ENCODE measurements around the gene CENPT.

Gene CENPT

DNA sequence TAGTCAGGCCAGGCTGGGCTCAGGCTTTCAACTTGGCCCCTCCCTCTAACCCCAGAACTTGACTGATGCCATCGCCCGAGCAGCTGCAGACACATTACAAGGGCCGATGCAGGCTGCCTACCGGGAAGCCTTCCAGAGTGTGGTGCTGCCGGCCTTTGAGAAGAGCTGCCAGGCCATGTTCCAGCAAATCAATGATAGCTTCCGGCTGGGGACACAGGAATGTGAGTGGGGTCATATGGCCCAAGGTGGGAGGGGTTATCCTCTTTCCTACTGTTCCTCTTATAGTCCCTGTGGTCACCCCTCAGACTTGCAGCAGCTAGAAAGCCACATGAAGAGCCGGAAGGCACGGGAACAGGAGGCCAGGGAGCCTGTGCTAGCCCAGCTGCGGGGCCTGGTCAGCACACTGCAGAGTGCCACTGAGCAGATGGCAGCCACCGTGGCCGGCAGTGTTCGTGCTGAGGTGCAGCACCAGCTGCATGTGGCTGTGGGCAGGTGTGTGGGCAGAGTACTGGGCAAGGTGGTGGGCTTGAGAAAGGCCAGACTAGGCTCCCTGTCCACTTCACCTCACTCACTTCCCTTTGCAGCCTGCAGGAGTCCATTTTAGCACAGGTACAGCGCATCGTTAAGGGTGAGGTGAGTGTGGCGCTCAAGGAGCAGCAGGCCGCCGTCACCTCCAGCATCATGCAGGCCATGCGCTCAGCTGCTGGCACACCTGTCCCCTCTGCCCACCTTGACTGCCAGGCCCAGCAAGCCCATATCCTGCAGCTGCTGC, 35.1 kb upstream of the CENPT start:
- H3K4me3 ChIP-seq (replicated peaks in 1 of 2; ENCODE audit: low read depth in 2 of 2, low read length in 2 of 2): no peak overlapping the region
- TF ChIP-seq, protein P1, sequence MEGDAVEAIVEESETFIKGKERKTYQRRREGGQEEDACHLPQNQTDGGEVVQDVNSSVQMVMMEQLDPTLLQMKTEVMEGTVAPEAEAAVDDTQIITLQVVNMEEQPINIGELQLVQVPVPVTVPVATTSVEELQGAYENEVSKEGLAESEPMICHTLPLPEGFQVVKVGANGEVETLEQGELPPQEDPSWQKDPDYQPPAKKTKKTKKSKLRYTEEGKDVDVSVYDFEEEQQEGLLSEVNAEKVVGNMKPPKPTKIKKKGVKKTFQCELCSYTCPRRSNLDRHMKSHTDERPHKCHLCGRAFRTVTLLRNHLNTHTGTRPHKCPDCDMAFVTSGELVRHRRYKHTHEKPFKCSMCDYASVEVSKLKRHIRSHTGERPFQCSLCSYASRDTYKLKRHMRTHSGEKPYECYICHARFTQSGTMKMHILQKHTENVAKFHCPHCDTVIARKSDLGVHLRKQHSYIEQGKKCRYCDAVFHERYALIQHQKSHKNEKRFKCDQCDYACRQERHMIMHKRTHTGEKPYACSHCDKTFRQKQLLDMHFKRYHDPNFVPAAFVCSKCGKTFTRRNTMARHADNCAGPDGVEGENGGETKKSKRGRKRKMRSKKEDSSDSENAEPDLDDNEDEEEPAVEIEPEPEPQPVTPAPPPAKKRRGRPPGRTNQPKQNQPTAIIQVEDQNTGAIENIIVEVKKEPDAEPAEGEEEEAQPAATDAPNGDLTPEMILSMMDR (IDR thresholded peaks at IDR 0.05; ENCODE audit: low read depth, low read length): no peak
- peak in 1 of 2 donors; percentile 42 for DNase-seq (ENCODE audit: low read depth in 2 of 2)

DNA sequence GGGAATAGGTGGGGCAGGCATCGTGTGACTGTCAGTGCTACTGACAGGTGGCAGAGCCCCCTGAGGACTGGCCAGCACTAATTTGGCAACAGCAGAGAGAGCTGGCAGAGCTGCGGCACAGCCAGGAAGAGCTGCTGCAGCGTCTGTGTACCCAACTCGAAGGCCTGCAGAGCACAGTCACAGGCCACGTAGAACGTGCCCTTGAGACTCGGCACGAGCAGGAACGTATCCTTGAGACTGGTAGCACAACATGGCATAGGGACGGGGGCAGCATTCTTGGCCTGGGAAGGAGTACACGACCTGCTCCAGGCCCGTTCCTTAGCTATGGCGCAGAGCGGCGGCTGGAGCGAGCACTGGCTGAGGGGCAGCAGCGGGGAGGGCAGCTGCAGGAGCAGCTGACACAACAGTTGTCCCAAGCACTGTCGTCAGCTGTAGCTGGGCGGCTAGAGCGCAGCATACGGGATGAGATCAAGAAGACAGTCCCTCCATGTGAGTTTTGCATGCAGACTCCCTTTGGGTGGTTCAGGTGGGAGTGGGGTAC, 34.2 kb upstream of the CENPT start:
- DNase-seq (ENCODE audit: low read depth in 2 of 2): no peak
- TF ChIP-seq, protein P1 (IDR thresholded peaks at IDR 0.05; ENCODE audit: low read depth, low read length): no peak
- no peak overlapping the region for H3K4me3 ChIP-seq (replicated peaks in 1 of 2; ENCODE audit: low read depth in 2 of 2, low read length in 2 of 2)

DNA sequence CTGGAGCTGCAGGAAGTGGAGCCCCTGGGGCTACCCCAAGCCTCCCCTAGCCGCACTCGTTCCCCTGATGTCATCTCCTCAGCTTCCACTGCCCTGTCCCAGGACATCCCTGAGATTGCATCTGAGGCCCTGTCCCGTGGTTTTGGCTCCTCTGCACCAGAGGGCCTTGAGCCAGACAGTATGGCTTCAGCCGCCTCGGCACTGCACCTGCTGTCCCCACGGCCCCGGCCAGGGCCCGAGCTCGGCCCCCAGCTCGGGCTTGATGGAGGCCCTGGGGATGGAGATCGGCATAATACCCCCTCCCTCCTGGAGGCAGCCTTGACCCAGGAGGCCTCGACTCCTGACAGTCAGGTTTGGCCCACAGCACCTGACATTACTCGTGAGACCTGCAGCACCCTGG, 33.1 kb upstream of the CENPT start:
- no peak for DNase-seq (ENCODE audit: low read depth in 2 of 2)
- TF ChIP-seq, protein P1 (IDR thresholded peaks at IDR 0.05; ENCODE audit: low read depth, low read length): no peak
- H3K4me3 ChIP-seq (replicated peaks in 1 of 2; ENCODE audit: low read depth in 2 of 2, low read length in 2 of 2): no peak overlapping the region

DNA sequence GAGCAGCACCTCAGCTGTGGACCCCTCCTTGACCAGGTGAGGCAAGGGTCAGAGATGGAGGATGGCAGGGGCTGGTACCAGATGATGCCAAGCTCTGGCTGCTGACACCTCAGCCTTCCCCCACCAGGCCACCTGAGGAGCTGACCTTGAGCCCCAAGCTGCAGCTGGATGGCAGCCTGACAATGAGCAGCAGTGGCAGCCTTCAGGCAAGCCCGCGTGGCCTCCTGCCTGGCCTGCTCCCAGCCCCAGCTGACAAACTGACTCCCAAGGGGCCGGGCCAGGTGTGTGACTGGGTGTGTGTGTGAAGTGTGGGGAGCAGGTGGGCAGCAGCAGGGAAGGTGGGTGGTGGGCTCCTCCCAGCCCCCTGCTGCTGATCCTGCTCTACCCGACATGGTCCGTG, 32.4 kb upstream of the CENPT start:
- DNase-seq (ENCODE audit: low read depth in 2 of 2): no peak
- TF ChIP-seq, protein P1 (IDR thresholded peaks at IDR 0.05; ENCODE audit: low read depth, low read length): no peak
- no peak overlapping the region for H3K4me3 ChIP-seq (replicated peaks in 1 of 2; ENCODE audit: low read depth in 2 of 2, low read length in 2 of 2)

DNA sequence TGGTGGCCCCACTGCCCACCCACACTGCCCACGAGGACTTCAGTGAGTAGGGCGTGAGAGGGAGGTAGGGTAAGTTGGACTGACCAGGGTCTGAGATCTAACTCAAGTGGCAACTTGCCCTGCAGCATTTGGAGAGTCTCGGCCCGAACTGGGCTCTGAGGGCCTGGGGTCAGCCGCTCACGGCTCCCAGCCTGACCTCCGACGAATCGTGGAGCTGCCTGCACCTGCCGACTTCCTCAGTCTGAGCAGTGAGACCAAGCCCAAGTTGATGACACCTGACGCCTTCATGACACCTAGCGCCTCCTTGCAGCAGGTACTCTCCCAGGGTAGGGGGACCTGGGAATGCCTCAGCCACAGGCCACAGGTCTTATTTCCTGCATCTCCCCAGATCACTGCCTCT, 32.0 kb upstream of the CENPT start:
- H3K4me3 ChIP-seq (replicated peaks in 1 of 2; ENCODE audit: low read depth in 2 of 2, low read length in 2 of 2): no peak overlapping the region
- DNase-seq (ENCODE audit: low read depth in 2 of 2): no peak
- TF ChIP-seq, protein P1 (IDR thresholded peaks at IDR 0.05; ENCODE audit: low read depth, low read length): no peak

DNA sequence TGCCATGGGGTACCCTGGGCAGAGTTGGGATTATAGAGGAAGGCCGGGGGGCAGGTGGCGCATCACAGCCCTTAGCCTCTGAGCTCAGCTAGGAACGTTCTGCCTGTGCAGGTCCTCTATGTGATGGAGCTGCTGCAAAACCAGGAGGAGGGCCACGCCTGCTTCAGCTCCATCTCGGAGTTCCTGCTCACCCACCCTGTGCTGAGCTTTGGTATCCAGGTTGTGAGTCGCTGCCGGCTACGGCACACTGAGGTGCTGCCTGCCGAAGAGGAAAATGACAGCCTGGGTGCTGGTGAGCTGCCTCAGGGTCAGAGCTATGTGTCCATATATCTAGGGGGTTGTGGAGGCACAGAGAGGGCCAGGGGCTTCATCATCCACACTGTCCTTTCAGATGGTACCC, 31.4 kb upstream of the CENPT start:
- H3K4me3 ChIP-seq (replicated peaks in 1 of 2; ENCODE audit: low read depth in 2 of 2, low read length in 2 of 2): no peak overlapping the region
- DNase-seq (ENCODE audit: low read depth in 2 of 2): no peak
- TF ChIP-seq, protein P1 (IDR thresholded peaks at IDR 0.05; ENCODE audit: low read depth, low read length): no peak
